Measurements from ENCODE around the gene CCDC60. TPM values are rescaled to one million over a fixed set of nuclear protein-coding genes. Genes with fewer than 3 reads are reported as not detected.

Gene CCDC60
- total and polyA plus RNA-seq, 10 of the 15 experiments (the other 5 are each of a cell fraction or from before 2014, with no cell fraction given): 0.19 TPM; not detected in 9

DNA sequence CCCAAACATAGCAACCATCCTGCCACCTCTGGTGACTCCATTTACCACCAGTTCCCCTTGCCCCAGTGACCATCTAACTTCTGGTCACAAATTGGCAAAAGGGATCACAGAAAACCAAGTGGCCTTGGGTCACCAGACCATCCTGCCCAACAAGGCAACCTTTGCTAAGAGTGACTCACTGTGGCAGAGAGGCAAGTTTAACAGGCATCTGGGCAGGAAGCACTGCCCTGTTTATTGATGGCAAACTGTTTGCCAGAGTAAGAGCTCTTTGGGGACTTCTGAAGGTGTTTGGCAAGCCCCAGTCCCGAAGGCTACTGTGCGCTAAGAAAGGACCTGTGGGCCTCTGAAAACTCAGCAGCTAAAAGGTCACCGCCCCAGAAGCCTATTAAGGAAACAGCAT is 230.9 kb downstream of the CCDC60 start:
- Histone ChIP-seq H3K4me1 (ENCODE audit: control insufficient read depth, insufficient read depth, low read length) (no peaks in the 10 kb centered on the region), H4K20me1 (ENCODE audit: control insufficient read depth, insufficient read depth) (no peaks in the 10 kb centered on the region), H3K79me2 (ENCODE audit: control insufficient read depth, insufficient read depth, low read length) (no peaks in the 10 kb centered on the region), H3K4me2 (ENCODE audit: control insufficient read depth, insufficient read depth) (no peak overlapping the region), H3K27me3 (replicated peaks in 1 of 2; ENCODE audit: control insufficient read depth in 2 of 2, insufficient read depth in 2 of 2, low read length in 1 of 2) (no peaks in the 10 kb centered on the region), H3K4me3 (no peak overlapping the region), H3K36me3 (ENCODE audit: control insufficient read depth in 2 of 2, insufficient read depth in 2 of 2, low read length in 1 of 2) (no peaks in the 10 kb centered on the region), H3K9me3 (replicated peaks; ENCODE audit: control insufficient read depth, insufficient read depth, low read length) (no peaks in the 10 kb centered on the region), H2AFZ (ENCODE audit: control insufficient read depth, low read depth, low read length) (no peak overlapping the region), H3K9ac (ENCODE audit: control insufficient read depth, insufficient read depth, low read length) (no peak overlapping the region), H3K27ac (ENCODE audit: control insufficient read depth, insufficient read depth) (no peak overlapping the region)
- ChIA-PET SMC1A (ENCODE audit: uncharacterized antibody, unreplicated experiment) (no interaction called here), RAD21 (ENCODE audit: unreplicated experiment) (no interaction called here), POLR2A (no interaction called here), CTCF (interaction anchor here (0.6 kb wide), 1 partner anchor 32 kb away, joined by 4 read pairs; no protein-coding TSS in a partner anchor)
- TF ChIP-seq, protein P1, sequence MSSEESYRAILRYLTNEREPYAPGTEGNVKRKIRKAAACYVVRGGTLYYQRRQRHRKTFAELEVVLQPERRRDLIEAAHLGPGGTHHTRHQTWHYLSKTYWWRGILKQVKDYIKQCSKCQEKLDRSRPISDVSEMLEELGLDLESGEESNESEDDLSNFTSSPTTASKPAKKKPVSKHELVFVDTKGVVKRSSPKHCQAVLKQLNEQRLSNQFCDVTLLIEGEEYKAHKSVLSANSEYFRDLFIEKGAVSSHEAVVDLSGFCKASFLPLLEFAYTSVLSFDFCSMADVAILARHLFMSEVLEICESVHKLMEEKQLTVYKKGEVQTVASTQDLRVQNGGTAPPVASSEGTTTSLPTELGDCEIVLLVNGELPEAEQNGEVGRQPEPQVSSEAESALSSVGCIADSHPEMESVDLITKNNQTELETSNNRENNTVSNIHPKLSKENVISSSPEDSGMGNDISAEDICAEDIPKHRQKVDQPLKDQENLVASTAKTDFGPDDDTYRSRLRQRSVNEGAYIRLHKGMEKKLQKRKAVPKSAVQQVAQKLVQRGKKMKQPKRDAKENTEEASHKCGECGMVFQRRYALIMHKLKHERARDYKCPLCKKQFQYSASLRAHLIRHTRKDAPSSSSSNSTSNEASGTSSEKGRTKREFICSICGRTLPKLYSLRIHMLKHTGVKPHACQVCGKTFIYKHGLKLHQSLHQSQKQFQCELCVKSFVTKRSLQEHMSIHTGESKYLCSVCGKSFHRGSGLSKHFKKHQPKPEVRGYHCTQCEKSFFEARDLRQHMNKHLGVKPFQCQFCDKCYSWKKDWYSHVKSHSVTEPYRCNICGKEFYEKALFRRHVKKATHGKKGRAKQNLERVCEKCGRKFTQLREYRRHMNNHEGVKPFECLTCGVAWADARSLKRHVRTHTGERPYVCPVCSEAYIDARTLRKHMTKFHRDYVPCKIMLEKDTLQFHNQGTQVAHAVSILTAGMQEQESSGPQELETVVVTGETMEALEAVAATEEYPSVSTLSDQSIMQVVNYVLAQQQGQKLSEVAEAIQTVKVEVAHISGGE (CRISPR knock-in tag; IDR thresholded peaks at IDR 0.05): no peak
- TF ChIP-seq RBBP5 (conservative IDR thresholded peaks at IDR 0.05) (no peak), ZSCAN29 (IDR thresholded peaks at IDR 0.05) (no peak), MXI1 (IDR thresholded peaks at IDR 0.05; ENCODE audit: low read depth, low read length) (no peak), POU2F2 (IDR thresholded peaks at IDR 0.05; ENCODE audit: borderline replicate concordance, low read depth, low read length) (no peak), SREBF1 (IDR thresholded peaks at IDR 0.05; ENCODE audit: low read length) (no peak), HDAC6 (IDR thresholded peaks at IDR 0.05; ENCODE audit: unreplicated experiment) (no peak), EGR1 (IDR thresholded peaks at IDR 0.05; ENCODE audit: borderline replicate concordance in 1 of 2, low read depth in 2 of 2, low read length in 2 of 2) (no peak), HDGF (IDR thresholded peaks at IDR 0.05) (no peak), YY1 (IDR thresholded peaks at IDR 0.05; ENCODE audit: low read depth, low read length) (no peak), TARDBP (IDR thresholded peaks at IDR 0.05; ENCODE audit: borderline replicate concordance) (no peak), TCF7 (IDR thresholded peaks at IDR 0.05; ENCODE audit: borderline replicate concordance) (no peak), CBFB (IDR thresholded peaks at IDR 0.05; ENCODE audit: low read depth) (no peak)
- TF ChIP-seq, protein P2, sequence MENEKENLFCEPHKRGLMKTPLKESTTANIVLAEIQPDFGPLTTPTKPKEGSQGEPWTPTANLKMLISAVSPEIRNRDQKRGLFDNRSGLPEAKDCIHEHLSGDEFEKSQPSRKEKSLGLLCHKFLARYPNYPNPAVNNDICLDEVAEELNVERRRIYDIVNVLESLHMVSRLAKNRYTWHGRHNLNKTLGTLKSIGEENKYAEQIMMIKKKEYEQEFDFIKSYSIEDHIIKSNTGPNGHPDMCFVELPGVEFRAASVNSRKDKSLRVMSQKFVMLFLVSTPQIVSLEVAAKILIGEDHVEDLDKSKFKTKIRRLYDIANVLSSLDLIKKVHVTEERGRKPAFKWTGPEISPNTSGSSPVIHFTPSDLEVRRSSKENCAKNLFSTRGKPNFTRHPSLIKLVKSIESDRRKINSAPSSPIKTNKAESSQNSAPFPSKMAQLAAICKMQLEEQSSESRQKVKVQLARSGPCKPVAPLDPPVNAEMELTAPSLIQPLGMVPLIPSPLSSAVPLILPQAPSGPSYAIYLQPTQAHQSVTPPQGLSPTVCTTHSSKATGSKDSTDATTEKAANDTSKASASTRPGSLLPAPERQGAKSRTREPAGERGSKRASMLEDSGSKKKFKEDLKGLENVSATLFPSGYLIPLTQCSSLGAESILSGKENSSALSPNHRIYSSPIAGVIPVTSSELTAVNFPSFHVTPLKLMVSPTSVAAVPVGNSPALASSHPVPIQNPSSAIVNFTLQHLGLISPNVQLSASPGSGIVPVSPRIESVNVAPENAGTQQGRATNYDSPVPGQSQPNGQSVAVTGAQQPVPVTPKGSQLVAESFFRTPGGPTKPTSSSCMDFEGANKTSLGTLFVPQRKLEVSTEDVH (IDR thresholded peaks at IDR 0.05; ENCODE audit: low read depth, partially characterized antibody): no peak
- TF ChIP-seq, protein P3, sequence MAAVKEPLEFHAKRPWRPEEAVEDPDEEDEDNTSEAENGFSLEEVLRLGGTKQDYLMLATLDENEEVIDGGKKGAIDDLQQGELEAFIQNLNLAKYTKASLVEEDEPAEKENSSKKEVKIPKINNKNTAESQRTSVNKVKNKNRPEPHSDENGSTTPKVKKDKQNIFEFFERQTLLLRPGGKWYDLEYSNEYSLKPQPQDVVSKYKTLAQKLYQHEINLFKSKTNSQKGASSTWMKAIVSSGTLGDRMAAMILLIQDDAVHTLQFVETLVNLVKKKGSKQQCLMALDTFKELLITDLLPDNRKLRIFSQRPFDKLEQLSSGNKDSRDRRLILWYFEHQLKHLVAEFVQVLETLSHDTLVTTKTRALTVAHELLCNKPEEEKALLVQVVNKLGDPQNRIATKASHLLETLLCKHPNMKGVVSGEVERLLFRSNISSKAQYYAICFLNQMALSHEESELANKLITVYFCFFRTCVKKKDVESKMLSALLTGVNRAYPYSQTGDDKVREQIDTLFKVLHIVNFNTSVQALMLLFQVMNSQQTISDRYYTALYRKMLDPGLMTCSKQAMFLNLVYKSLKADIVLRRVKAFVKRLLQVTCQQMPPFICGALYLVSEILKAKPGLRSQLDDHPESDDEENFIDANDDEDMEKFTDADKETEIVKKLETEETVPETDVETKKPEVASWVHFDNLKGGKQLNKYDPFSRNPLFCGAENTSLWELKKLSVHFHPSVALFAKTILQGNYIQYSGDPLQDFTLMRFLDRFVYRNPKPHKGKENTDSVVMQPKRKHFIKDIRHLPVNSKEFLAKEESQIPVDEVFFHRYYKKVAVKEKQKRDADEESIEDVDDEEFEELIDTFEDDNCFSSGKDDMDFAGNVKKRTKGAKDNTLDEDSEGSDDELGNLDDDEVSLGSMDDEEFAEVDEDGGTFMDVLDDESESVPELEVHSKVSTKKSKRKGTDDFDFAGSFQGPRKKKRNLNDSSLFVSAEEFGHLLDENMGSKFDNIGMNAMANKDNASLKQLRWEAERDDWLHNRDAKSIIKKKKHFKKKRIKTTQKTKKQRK (IDR thresholded peaks at IDR 0.05; ENCODE audit: low read depth, low read length): no peak
- TF ChIP-seq, protein P4, sequence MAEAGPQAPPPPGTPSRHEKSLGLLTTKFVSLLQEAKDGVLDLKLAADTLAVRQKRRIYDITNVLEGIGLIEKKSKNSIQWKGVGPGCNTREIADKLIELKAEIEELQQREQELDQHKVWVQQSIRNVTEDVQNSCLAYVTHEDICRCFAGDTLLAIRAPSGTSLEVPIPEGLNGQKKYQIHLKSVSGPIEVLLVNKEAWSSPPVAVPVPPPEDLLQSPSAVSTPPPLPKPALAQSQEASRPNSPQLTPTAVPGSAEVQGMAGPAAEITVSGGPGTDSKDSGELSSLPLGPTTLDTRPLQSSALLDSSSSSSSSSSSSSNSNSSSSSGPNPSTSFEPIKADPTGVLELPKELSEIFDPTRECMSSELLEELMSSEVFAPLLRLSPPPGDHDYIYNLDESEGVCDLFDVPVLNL (IDR thresholded peaks at IDR 0.05; ENCODE audit: low read depth, low read length): no peak
- in situ Hi-C loops (cut with MboI): no loop called here
- no TSS peak for BruUV-seq (replicated peaks)
- WGBS (ENCODE audit: insufficient coverage, insufficient replicate concordance, low lambda C conversion rate, missing lambda C conversion rate): 66% methylated on average over 3 of the region's 3 CpGs
- ATAC-seq (no peak), DNase-seq (ENCODE audit: low read depth, low spot score) (no peak), FAIRE-seq (no peak)
- intact Hi-C loops (cut with micrococcal nuclease; ENCODE audit: unreplicated experiment): no loop called here

Measured in GM12878 (cell line).